Esophagus muscularis mucosa (tissue), 3 donors: ENCODE data around the gene BTBD9.

Experiments used
- CTCF ChIP-seq, 3 experiments: fragments of 200-600 bp in 2 of 3; fragments of 450-650 bp in 1 of 3; sonication (generic) in 2 of 3; IDR thresholded peaks; one replicate each; pipeline ENCODE4 v1.5.1; 2017 to 2019; ENCODE audit warnings: antibody characterized with exemption in 3 of 3, mild to moderate bottlenecking in 2 of 3, moderate library complexity in 1 of 3
- POLR2AphosphoS5 ChIP-seq, 2 donors: sonication (generic); formaldehyde crosslinking; IDR thresholded peaks; one replicate each; pipeline ENCODE4 v1.6.1; 2017; ENCODE audit warnings: antibody characterized with exemption in 2 of 2

- TF ChIP-seq POLR2AphosphoS5 (IDR thresholded peaks at IDR 0.05): no peak
- no peak for TF ChIP-seq CTCF (IDR thresholded peaks at IDR 0.05)
Measured at GRCh38 chr6:38176797-38177751, 462.7 kb downstream of the BTBD9 start.
